Measurements from ENCODE around the gene DBF4B. TPM values are rescaled to one million over a fixed set of nuclear protein-coding genes. Genes with fewer than 3 reads are reported as not detected.
"Not testable (repeated sequence)": the region's sequence is repeated elsewhere in the genome, so short reads cannot be mapped to it uniquely, and the experiment has no call there.

Gene DBF4B
- total RNA-seq, 2 donors from 2014 or later, result 24.7 to 34.4 TPM

DNA sequence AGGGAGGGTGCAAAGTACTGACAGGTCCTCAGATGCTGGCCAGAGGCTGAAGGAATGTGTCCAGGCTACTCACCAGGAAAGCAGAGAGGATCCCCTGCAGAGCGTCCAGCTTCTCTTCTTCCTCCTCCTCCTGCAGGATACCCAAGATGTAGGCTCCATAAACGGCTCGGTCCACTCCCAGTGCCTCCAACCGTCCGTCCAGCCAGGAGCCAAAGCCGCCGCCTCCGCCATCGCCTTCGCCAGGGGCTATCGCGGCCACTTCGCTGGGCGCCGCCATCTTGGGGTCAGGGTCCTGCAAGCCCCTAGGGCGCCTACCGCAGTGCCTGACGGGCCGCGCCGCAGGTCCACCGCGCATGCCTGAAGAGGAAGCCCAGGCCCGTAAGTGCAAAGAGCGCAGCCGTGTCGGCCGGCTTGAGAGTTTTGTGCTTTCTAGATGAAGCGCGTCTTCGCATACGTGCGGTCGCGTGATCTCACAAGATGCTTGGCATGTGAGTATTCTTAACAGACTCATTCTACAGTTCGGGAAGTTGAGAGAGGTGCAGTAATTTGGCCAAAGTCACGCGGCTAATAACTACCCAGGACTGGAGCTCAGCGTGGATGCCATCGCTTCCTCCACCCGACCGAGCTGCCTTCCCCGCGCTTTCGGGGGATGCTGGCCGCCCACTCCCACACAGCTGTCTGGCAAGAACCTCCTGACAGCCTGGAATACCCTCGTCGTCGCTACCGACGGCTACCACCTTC is 18.8 kb upstream of the DBF4B start, which contains the start of gene CCDC43:
TSS of gene CCDC43 (minus strand) at position 300 of the 741 bp plus-strand sequence. CDS start at position 277, 23 bp downstream.
- Mint-ChIP-seq H3K9me3 (no peaks in the 10 kb centered on the region), H3K27ac (peak within 1 kb of the TSS; percentile 97), H3K4me3 (peak within 1 kb of the TSS; percentile 95 to 99), H3K27me3 (ENCODE audit: low read depth) (no peaks in the 10 kb centered on the region), H3K36me3 (ENCODE audit: insufficient read depth in 2 of 2) (peaks cover 2 to 3% of the 10 kb centered on the region in 2 donors), H3K4me1 (ENCODE audit: low read depth) (peaks cover 48% of the 10 kb centered on the region)
- ATAC-seq (replicated peaks in 1 of 2), result peak; percentile 100
- DNase-seq, result peak; percentile 95

DNA sequence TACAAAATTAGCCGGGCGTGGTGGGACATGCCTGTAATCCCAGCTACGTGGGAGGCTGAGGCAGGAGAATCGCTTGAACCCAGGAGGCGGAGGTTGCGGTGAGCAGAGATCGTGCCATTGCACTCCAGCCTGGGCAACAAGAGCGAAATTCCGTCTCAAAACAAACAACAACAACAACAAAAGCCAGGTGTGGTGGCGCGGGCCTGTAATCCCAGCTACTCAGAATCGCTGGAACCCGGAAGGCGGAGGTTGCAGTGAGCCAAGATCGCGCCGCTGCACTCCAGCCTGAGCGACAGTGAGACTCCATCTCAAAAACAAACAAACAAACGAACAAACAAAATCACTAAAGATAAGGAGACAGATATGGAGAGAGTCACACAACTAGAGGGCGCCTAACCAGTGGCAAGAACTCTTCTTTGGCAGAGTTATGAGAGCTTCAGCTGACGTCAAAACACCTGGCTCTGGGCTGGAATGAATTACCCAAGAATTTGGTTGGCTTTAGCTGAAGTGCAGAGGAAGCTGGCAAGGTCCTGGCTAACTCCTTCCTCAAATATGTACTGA is 17.6 kb upstream of the DBF4B start:
- not testable (repeated sequence) for ATAC-seq (replicated peaks in 1 of 2); H3K36me3 Mint-ChIP-seq (ENCODE audit: insufficient read depth in 2 of 2); H3K9me3 Mint-ChIP-seq; H3K27me3 Mint-ChIP-seq (ENCODE audit: low read depth)
- Mint-ChIP-seq H3K4me3 (peak overlapping the region; percentile 95 to 99), H3K4me1 (ENCODE audit: low read depth) (peaks cover 40% of the 10 kb centered on the region), H3K27ac (peak overlapping the region; percentile 76)
- peak in 1 of 2 donors; percentile 19 for DNase-seq

DNA sequence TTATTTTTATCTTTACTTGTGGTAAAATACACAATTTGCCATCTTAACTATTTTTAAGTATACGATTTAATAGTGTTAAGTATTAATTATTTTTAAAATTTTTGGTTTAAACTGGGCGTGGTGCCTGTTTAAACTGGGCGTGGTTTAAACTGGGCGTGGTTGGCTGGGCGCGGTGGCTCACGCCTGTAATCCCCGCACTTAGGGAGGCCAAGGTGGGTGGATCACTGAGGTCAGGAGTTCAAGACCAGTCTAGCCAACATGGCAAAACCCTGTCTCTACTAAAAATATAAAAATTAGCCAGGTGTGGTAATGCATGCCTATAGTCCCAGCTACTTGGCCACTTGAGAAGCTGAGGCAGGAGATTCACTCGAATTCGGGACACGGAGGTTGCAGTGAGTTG is 14.9 kb upstream of the DBF4B start:
- H3K4me3 Mint-ChIP-seq, result no peak overlapping the region
- peaks cover 23% of the 10 kb centered on the region for H3K4me1 Mint-ChIP-seq (ENCODE audit: low read depth)
- H3K36me3 Mint-ChIP-seq (ENCODE audit: insufficient read depth in 2 of 2), result peaks cover 2% of the 10 kb centered on the region in 2 donors
- no peaks in the 10 kb centered on the region for H3K27me3 Mint-ChIP-seq (ENCODE audit: low read depth)
- no peaks in the 10 kb centered on the region for H3K9me3 Mint-ChIP-seq
- DNase-seq (no peak), ATAC-seq (replicated peaks in 1 of 2) (no peak)
- no peak overlapping the region for H3K27ac Mint-ChIP-seq

DNA sequence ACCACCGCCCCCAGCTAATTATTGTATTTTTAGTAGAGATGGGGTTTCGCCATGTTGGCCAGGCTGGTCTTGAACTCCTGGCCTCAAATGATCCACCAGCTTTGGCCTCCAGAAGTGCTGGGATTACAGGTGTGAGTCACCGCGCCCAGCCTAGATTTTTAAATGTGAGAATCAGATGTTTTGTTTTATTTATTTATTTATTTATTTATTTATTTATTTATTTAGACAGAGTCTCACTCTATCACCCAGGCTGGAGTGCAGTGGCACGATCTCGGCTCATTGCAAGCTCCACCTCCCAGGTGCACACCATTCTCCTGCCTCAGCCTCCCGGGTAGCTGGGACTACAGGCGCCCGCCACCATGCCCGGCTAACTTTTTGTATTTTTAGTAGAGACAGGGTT is 8.2 kb upstream of the DBF4B start:
- not testable (repeated sequence) for H3K9me3 Mint-ChIP-seq; ATAC-seq (replicated peaks in 1 of 2); H3K36me3 Mint-ChIP-seq (ENCODE audit: insufficient read depth in 2 of 2); H3K4me3 Mint-ChIP-seq; H3K27me3 Mint-ChIP-seq (ENCODE audit: low read depth); DNase-seq; H3K4me1 Mint-ChIP-seq (ENCODE audit: low read depth); H3K27ac Mint-ChIP-seq

DNA sequence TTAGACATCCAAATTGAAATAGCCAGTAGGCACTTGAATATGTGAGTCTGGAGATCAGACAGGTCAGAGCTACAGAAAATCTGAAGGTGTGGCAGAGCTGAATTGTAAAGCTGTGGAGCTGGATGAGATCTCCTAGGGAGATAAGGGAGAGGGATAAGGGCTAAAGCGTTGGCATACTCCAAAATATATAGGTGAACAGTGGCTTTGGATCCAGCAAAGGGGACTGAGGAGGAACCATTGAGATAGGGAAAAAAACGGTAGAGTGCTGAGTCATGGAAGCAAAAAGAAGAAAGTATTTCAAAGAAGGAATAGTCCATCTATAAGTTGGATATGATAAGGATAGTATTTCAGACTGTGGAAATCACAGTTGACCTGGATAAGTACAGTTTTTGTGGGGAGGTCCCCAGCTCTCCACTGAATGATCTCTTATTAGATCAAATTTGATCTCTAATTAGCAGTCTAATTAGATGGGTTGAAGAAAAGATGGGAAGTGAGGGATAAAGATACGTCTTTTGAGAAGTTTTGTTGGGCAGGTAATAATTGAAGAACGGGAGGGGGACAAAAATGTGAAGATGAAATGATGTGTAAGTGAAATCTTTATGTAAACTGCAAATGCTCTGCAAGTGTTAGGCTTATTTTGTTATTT is 587 bp upstream of the DBF4B start:
- Mint-ChIP-seq H3K4me1 (ENCODE audit: low read depth) (peaks cover 7% of the 10 kb centered on the region), H3K27me3 (ENCODE audit: low read depth) (peaks cover 10% of the 10 kb centered on the region), H3K27ac (no peak overlapping the region), H3K36me3 (ENCODE audit: insufficient read depth in 2 of 2) (no peaks in the 10 kb centered on the region), H3K4me3 (no peak overlapping the region), H3K9me3 (no peaks in the 10 kb centered on the region)
- no peak for ATAC-seq (replicated peaks in 1 of 2)
- DNase-seq, result no peak

DNA sequence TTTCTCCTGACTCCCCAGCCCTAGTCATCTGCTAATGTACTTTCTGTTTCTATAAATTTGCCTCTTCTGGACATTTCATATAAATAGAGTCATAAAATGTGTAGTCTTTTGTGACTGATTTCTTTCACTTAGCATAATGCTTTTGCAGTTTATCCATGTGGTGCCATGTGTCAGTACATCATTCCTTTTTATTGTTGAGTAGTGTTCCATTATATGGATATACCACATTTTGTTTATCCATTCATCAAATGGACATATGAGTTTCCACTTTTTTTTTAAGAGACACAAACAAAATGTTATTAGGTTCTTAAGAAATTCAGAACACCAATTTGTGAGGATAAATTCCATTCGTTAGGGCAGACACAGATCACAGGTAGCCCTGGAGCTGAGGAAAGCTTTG is 11.0 kb downstream of the DBF4B start:
- H3K27me3 Mint-ChIP-seq (ENCODE audit: low read depth), result no peaks in the 10 kb centered on the region
- no peaks in the 10 kb centered on the region for H3K4me1 Mint-ChIP-seq (ENCODE audit: low read depth)
- H3K4me3 Mint-ChIP-seq, result no peak overlapping the region
- no peak overlapping the region for H3K27ac Mint-ChIP-seq
- H3K9me3 Mint-ChIP-seq, result no peaks in the 10 kb centered on the region
- ATAC-seq (replicated peaks in 1 of 2) (no peak), DNase-seq (no peak)
- peaks cover 6 to 12% of the 10 kb centered on the region in 2 donors for H3K36me3 Mint-ChIP-seq (ENCODE audit: insufficient read depth in 2 of 2)

DNA sequence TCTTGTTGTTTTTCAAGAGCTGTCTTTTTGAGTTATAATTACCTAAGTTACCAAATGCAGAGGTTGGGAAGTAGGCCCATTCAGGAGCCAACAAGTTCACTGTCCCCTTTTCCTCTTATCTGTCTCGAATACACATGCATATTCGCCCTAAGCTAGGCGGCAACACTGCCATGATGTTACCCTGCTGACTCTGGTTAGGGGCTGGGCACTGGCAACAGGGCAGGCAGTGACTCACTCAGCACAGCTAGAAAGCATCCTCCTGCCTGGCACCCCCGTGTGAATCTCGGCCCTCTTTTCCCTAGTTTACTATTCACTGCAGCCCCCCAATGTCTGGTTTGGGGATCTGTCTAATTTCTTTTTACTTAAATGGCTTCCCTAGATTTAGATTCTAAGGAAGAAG is 13.8 kb downstream of the DBF4B start:
- Mint-ChIP-seq H3K27me3 (ENCODE audit: low read depth) (no peaks in the 10 kb centered on the region), H3K27ac (no peak overlapping the region), H3K4me3 (no peak overlapping the region), H3K9me3 (no peaks in the 10 kb centered on the region), H3K4me1 (ENCODE audit: low read depth) (no peaks in the 10 kb centered on the region), H3K36me3 (ENCODE audit: insufficient read depth in 2 of 2) (peaks cover 4 to 14% of the 10 kb centered on the region in 2 donors)
- ATAC-seq (replicated peaks in 1 of 2) (no peak), DNase-seq (no peak)

DNA sequence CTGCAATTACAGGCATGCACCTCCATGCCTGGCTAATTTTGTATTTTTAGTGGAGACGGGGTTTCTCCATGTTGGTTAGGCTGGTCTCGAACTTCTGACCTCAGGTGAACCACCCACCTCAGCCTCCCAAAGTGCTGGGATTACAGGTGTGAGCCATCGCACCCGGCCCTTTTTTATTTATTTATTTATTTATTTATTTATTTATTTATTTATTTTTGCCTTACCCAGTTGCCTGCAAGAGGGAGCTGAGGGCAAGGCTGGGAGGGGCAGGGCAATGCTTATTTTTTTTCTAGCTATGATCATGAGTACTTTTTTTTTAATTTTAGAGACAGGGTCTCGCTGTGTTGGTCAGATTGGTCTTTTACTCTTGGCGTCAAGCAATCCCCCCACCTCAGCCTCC is 17.7 kb downstream of the DBF4B start:
- H3K27me3 Mint-ChIP-seq (ENCODE audit: low read depth); H3K36me3 Mint-ChIP-seq (ENCODE audit: insufficient read depth in 2 of 2); H3K4me3 Mint-ChIP-seq; H3K9me3 Mint-ChIP-seq; H3K27ac Mint-ChIP-seq; DNase-seq; H3K4me1 Mint-ChIP-seq (ENCODE audit: low read depth); ATAC-seq (replicated peaks in 1 of 2): not testable (repeated sequence)

DNA sequence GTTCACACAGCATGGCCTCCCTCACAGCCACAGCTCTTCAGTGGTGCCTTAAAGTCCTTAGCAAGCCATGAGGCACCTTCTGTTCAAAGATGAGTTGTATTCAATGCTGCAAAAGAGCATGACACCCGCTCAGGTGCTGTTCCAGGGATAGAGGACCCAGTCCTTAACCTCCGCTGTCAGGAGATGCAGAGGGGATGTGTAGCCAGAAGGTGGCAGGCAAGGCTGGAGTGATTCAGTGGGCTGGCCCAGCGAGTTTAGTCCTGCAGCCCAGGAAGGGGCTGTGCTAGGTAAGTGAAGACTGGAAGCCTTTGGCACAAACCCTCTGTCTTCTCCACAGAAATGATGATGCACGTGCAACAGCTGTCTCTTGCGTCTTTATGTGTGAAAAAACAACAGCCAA is 25.3 kb downstream of the DBF4B start:
- no peaks in the 10 kb centered on the region for H3K9me3 Mint-ChIP-seq

DNA sequence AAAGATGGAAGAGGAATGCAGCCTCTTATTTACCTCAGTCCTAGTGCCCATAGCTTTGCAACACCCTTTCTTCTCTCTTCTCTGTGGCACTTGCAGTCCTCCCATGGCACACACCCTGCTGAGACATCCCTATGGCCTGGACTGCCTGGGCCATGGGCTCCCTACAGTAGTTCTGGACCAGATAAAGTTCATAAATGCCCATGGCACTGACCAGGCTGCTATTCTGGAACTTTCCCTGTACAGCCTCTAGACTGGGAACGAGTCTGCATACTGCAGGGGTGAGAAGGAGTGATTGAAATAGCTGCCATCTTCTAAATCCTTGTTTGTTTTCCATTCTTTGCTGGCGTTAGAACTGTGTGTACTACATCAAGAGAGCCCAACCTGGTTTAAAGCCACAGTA is 25.8 kb downstream of the DBF4B start:
- H3K4me1 Mint-ChIP-seq (ENCODE audit: low read depth), result no peaks in the 10 kb centered on the region
- DNase-seq (no peak), ATAC-seq (replicated peaks in 1 of 2) (no peak)
- H3K9me3 Mint-ChIP-seq, result no peaks in the 10 kb centered on the region
- no peaks in the 10 kb centered on the region for H3K27me3 Mint-ChIP-seq (ENCODE audit: low read depth)
- no peak overlapping the region for H3K27ac Mint-ChIP-seq
- peaks cover 1 to 2% of the 10 kb centered on the region in 2 donors for H3K36me3 Mint-ChIP-seq (ENCODE audit: insufficient read depth in 2 of 2)
- H3K4me3 Mint-ChIP-seq, result no peak overlapping the region

More for the DNA sequence above, 25.3 kb downstream of the DBF4B start:
- ATAC-seq (replicated peaks in 1 of 2), result no peak
- no peaks in the 10 kb centered on the region for H3K27me3 Mint-ChIP-seq (ENCODE audit: low read depth)
- H3K27ac Mint-ChIP-seq, result no peak overlapping the region
- no peaks in the 10 kb centered on the region for H3K4me1 Mint-ChIP-seq (ENCODE audit: low read depth)
- H3K4me3 Mint-ChIP-seq, result no peak overlapping the region
- H3K36me3 Mint-ChIP-seq (ENCODE audit: insufficient read depth in 2 of 2), result peaks cover 1 to 2% of the 10 kb centered on the region in 2 donors
- DNase-seq, result no peak

DNA sequence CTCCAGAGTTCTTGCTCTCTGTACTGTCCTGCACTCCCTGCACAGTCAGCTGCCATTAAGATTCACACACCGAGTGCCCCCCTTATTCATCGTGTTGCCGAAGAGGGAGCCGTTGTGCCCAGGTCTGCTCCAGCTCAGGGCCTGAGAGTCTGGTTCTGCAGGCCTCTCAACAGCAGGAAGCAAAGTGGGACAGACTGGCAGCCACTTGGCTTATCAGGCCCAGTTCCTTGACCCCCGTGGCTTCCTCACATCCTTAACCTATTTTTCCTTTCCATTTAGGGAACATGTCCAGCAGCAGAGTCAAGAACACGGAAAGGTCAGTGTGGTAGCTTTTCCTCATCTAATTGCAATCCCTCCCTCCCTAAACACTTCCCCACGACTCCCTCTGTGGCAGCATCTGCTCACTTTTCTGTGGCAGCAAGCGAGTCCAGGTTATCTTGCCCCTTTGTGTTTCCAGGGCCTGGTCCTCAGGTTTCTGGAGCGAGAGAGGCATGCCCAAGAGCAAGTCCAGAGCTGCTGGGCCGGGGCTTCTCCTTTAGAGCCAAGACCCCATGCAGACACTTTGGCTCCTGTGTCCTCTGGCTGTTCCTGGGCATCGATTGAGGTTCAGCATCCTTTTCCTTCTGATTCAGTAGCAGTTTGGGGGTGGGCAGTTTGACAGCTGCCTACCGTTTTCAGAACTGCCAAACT is 28.2 kb downstream of the DBF4B start:
- Mint-ChIP-seq H3K4me3 (no peak overlapping the region), H3K27me3 (ENCODE audit: low read depth) (no peaks in the 10 kb centered on the region), H3K27ac (no peak overlapping the region), H3K9me3 (no peaks in the 10 kb centered on the region), H3K4me1 (ENCODE audit: low read depth) (no peaks in the 10 kb centered on the region), H3K36me3 (ENCODE audit: insufficient read depth in 2 of 2) (peaks cover 0 to 4% of the 10 kb centered on the region in 2 donors)
- no peak for ATAC-seq (replicated peaks in 1 of 2)
- no peak for DNase-seq

DNA sequence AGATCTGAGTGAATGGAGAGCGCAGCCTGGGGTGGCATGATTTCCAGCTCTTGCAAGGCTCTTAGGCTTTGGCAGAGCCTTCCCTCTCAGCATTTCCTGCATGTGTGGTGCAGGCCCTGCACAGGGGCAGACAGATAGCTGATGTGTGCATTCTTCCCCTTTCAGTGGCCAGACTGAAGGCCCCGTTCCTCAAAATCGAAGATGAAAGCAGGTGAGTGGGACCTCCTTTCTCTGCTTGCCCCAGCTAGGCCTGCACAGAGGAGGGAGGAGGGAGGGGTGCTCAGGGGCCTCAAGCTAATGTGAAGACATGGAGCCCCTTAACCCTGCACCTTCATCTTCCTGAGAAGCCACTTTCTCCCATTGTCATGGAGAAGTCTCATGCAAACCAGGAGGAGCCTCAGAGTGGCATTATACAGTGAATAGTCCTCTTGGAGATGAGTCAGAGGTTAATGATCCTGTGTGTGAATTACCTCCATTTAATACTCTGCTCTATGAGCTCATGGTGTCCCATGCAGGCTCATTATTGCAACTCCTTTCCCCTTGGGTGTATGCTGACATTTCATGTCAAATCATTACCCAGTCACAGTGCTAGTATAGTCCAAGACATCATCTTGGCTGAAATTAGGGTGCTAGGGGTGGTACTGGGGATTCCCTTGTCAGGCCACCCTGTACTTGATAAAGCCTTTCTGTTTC is 29.9 kb downstream of the DBF4B start:
- ATAC-seq (replicated peaks in 1 of 2) (peak in 1 of 2 donors; percentile 36), DNase-seq (no peak)
- H3K27ac Mint-ChIP-seq, result no peak overlapping the region
- no peaks in the 10 kb centered on the region for H3K4me1 Mint-ChIP-seq (ENCODE audit: low read depth)
- H3K9me3 Mint-ChIP-seq, result no peaks in the 10 kb centered on the region
- peaks cover 0 to 3% of the 10 kb centered on the region in 2 donors for H3K36me3 Mint-ChIP-seq (ENCODE audit: insufficient read depth in 2 of 2)
- H3K27me3 Mint-ChIP-seq (ENCODE audit: low read depth), result no peaks in the 10 kb centered on the region
- H3K4me3 Mint-ChIP-seq, result no peak overlapping the region

Data from activated T-cell treated with anti-CD3 and anti-CD28 coated beads, Interleukin-2, amount 50 U/mL, for 72 hours (primary cell).